Fibroblast of skin of abdomen (primary cell): ENCODE measurements around the gene CD40LG.

Experiments
- DNase-seq: peaks from one replicate; pipeline ENCODE4 v3.0.0-alpha.2; 2013

Gene CD40LG

DNA sequence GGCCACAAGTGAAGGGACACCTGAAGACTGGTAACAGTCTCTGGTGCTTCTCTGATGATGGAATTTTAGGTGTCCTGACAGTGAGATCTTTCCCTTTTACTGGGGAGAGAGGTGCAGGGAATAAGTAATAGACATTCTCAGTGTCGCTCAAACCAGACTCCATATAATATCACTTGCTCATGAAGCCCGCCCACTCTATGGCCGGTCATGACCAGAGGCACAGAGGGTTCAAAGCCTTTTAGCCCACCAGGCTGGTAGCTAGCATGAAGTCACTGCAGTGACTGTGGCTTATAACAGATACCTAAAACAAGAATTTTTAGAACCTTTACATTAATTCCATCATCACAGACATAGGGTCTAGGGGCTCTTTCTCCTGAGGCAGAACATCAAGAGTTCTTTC is 2.9 kb downstream of the CD40LG start:
- DNase-seq = no peak

GRCh38 chrX:136652822-136653723 is 5.1 kb downstream of the CD40LG start:
- no peak for DNase-seq

DNA sequence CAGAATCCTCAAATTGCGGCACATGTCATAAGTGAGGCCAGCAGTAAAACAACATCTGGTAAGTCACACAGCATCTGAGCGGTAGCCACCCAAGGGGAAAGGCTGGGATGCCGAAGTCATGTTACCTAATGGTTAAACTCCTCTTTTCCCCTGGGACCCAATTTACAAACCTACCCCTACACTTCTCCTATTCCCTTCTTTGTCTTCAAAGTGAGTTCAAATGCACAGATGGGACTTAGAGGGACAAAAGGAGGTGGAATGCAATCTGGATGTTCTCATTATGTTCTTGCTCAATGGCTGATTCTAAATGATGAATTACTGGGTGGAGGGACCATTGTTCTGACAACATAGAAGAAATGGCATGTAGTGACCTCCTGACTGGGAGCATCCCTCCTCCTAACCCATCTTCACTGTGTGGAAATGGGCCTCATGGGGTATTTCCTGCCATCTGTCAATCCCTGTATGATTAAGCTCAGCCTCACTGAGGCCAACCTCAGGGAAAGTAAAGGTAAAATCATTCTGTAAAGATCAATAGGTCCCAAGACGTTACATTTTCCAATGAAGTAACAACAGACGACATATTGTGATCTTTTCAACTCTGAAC is 8.5 kb downstream of the CD40LG start:
- DNase-seq = no peak

GRCh38 chrX:136658151-136658550 is 10.2 kb downstream of the CD40LG start:
- DNase-seq = no peak

GRCh38 chrX:136659174-136659573 is 11.2 kb downstream of the CD40LG start:
- DNase-seq = no peak

GRCh38 chrX:136660896-136661295 is 12.9 kb downstream of the CD40LG start:
- no peak for DNase-seq

- no peak for DNase-seq
These were observed 14.1 kb downstream of the CD40LG start for GRCh38 chrX:136662104-136662503.

DNA sequence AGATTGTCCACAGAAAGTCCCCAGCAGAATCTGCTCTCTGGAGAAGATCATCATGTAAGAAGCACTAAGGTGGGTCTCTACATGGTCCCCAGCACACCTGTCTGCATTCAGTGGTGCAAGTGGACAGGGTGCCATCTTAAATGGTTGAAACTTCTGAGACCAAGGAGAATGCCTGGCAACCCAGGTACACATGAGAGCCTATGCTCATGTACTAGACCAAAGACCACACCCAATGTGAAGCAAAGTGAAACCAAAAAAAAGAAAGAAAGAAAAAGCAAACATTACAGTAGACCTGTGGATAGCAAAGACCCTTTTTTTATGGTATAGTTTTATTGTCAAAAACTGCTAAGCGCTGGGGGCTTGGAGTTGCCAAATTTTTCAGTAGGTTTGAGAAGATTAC is 15.0 kb downstream of the CD40LG start:
- DNase-seq = no peak

DNA sequence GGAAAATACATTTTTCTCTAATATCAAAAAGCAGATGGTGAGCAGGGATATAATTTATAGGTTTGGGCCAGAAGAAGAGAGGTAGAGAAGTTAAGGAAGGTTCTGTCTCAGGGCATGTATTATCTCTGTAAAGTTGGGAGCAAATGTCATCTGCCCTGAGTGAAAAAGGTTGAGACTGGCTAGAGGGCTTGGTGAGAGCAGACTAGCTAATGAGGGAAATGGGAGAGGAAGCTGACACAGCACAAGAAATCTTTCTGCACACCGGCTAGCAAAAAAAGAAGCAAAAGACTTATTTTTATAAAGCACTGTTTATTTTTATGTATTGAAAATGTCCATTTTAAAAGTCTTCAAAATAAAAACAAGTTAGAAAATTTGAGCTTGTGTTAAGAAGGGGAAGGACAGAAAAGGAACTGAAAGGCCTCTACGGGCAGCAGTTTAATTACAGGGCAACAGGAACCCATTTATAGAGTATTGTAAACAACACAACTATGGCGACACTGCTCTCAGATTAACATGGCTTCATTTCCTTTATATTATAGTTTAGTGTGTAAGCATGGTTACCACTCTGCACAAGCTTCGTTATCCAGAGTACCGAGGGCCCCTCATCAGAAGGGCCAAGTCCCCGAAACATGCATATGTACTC is 17.4 kb downstream of the CD40LG start:
- no peak for DNase-seq

DNA sequence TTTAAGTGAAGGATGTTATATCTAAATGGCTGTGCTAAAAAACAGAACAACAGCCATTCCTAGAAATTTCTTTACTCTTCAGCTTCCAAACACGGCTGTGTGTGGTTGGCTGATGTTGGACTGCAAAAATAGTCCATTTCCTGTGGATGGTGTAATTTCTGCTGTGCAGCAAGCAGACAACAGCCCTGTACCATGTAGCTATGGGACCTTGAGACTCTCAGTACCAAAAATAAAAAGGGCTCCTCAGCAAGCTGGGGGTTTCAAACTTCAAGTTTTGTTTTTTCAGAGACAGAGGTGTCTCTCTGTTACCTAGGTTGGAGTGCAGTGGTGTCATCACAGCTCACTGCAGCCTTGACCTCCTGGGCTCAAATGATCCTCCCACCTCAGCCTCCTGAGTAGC is 18.1 kb downstream of the CD40LG start:
- no peak for DNase-seq

DNA sequence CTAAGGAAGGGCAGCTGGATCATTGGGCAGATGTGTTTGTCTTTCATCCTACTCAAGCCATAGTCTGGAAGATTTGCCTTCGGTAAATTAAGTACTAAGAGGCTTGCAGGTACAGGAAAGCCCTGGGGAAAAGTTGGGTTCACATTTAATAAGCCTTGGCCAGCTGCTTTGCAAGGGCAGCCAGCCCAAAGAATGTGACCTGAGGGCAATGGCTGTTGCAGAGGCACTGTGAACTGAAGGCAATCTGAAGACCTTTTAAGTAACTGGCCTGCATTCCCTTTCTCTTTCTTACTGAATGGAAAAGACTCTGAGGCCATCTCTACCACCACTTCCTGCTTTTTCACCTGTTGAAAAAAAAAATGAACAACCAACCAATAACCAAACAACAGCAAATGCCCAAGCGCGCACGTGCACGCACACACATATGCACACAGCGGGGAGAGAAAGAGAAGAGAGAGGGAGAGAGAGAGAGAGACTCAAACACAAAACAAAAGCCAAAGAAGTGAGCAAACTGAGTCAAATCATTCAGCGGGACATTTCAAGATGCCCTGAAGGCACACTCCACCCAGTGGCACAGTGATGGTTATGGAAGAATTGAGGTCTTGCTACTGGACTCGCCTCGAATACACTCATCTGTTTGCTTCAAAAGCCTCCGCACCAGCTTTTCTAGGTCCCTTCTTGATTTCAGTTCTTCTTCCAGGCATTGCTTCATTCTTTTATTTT is 19.6 kb downstream of the CD40LG start:
- no peak for DNase-seq

DNA sequence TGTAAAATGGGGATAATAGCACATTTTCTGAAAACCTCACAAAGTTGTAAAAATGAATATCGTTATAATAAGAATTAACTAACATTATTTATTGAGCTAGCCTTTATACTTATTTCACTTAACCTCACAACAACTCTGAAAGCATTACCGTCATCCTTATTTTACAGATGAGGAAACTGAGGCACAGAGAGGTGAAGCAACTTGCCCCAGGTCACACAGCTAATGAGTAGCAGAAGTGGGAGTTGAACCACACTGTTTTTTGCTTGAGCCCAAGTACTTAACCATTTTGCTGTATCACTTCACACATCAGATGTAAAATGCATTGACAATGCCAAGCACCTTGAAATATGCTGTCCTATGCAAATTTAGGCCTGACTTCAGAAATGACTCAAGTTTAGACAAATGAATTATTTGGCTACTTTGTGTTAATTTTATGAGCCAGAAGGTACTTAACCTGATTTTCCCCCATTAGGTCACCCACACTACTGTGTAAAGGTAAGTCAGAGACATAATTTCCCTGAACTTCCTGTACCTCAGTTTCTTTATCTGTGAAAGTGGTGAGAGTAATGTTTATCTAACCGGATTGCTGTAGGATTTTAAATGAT is 23.1 kb downstream of the CD40LG start:
- no peak for DNase-seq

- no peak for DNase-seq
These were observed 26.5 kb downstream of the CD40LG start for GRCh38 chrX:136674270-136674985.

DNA sequence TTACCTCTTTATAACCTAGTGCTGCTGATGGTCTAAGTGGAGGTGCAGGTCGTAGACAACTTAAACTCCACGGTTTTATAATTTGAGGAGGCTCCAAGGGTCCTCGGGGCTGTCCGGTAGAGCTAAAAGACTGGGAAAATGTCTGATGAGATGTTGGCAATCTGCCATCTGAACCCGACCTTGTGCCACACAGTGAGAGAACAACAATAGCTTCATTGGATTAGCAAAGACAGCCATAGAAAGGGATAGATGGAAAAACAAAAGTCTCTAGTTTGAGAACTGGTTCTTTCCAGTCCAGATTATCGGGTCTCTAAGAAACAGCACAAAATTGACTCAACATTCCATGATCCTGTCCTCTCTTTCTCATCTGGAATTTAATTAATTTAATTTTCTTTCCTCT is 31.6 kb downstream of the CD40LG start:
- no peak for DNase-seq

DNA sequence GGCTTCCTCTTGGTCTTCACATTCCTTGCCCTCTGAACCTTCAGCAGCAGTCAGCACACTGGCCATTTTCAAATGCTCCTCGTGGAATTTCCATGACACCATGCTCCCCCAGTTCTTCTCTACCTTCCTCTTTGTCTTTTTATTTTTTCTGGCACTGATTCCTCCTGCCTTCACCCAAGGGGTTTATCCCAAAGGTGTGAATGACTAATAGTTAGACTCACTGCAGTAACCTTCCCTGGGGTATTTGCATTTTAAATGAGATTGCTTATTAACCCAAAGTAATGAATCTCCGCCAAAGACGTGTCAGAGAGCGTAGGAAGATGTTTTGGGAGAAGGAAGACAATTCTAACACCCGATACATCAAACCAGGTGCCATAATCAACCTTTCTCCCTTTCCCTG is 36.2 kb downstream of the CD40LG start:
- no peak for DNase-seq

GRCh38 chrX:136687457-136687856 is 39.5 kb downstream of the CD40LG start:
- no peak for DNase-seq

DNA sequence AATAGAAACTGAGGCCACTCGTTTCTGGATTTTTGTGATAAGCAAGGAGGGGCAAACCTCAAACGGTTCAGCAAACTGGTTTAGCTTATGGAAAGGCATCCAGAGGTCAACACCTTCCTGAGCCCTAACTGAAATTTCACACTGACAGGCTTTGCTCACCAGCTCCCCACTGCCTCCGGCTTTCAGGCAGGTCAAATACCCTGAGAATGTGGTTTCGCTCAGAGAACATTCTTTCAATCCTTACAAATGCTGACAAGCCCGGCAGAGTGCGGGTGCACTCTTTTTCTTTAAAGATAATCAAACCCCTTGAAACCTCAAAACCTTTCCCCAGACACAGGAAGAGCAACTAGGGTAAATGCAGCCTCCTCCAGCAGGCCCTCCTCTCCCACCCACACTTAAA is 41.5 kb downstream of the CD40LG start:
- DNase-seq = peak; percentile 4

GRCh38 chrX:136691028-136691809 is 43.3 kb downstream of the CD40LG start:
- DNase-seq = no peak

GRCh38 chrX:136692271-136692670 is 44.3 kb downstream of the CD40LG start:
- no peak for DNase-seq

DNA sequence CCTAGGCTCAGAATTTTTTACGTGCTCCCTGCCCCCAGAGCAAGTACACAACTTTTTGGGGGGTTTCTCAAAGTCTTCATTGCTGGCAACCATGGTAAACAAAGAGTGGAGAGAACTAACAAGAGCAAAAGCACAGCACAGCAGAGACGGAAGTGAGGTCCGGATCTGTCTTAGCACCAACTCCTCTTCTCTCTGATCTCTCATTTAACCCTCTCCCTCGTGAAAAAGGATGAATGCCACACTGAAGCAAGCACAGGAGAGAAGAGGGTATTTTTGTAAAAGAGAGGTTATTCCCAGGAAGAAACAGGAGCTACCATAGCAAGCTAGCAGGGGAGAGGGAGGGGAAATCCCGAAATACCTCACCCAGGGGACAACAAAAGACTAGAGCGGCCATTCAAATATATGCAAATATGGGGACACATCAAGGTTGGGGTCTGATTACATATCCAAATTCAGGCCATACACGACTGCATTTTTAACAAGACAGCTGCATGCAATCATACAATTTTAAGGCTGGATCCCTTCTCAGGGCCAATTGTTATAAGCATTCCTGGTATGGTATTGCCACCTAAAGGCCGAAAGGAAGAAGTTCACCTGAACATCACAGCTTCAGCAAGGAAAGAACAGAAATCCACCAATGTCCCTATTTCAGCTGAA is 46.6 kb downstream of the CD40LG start:
- DNase-seq = peak; percentile 53

DNA sequence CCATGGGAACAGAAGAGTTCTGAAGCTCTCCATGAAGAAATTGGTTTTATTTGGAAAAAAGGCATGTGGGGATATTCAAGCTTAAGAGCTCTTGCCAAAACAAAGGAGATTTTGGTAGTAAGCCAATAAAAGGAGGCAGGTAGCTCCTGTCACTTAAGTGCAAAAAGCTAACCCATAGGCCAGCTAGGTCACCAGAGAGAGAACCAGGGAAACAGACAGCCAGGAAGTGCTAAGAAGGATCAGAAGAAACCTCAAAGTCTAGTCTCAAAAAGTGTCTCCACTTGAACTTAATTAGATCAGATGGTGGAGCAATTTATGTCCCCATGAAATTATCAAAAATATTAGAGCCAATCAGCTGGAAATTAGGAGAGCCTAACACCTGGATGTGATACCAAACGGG is 49.2 kb downstream of the CD40LG start:
- DNase-seq = no peak
